DMS 273 treated with DMSO at 0.1 percent for 48 hours (cell line): ENCODE data around the gene ERRFI1.
"Not testable (repeated sequence)": the region's sequence is repeated elsewhere in the genome, so short reads cannot be mapped to it uniquely, and the experiment has no call there.

ENCODE experiments used
- DNase-seq: peaks from one replicate; lab custom pipeline; 2025; lab: John Stamatoyannopoulos, UW

The ERRFI1 gene, protein sequence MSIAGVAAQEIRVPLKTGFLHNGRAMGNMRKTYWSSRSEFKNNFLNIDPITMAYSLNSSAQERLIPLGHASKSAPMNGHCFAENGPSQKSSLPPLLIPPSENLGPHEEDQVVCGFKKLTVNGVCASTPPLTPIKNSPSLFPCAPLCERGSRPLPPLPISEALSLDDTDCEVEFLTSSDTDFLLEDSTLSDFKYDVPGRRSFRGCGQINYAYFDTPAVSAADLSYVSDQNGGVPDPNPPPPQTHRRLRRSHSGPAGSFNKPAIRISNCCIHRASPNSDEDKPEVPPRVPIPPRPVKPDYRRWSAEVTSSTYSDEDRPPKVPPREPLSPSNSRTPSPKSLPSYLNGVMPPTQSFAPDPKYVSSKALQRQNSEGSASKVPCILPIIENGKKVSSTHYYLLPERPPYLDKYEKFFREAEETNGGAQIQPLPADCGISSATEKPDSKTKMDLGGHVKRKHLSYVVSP

DNA sequence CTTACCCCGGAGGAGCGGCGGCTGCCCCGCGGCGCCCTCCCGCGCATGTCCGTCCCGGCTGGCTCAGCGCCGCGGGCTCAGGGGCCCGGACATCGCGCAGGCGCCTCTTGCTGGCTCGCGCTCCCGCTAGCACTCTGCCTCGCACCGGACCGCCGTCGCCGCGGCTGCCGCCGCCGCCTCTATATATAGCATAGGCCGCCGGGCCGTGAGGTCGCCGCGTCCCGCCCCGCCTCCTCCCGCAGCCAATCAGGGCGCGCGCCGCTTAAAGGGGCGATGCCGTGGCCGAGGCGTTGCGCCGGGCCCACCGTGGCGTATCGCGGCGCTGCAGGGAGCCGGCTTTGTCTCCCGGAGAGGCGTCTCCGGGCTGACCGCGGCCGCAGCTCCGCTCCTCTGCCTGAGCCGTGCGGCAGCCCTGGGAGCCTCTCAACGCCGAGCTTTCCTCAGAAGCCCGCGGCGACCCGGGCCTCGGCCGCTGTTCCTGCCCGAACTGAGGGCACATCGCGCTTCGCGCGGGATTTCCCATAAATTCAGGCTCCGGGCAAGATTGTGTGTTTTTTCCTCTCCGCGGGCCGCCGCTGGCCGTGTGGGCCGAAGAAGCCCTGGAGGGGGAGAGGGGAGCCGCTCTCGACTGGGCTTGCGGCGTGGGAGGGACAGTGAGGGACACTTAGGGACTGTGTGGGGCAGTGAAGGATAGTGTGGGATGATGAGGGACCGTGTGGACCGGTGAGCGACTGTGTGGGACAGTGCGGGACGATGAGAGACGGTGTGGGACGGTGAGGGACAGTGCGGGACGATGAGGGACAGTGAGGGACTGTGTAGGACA lies at the start of gene ERRFI1:
Gene ERRFI1, minus strand, starts transcription at position 157 of the 823 bp plus-strand sequence. CDS start 10,690 bp downstream, outside the sequence.
- DNase-seq, result peak; percentile 68

DNA sequence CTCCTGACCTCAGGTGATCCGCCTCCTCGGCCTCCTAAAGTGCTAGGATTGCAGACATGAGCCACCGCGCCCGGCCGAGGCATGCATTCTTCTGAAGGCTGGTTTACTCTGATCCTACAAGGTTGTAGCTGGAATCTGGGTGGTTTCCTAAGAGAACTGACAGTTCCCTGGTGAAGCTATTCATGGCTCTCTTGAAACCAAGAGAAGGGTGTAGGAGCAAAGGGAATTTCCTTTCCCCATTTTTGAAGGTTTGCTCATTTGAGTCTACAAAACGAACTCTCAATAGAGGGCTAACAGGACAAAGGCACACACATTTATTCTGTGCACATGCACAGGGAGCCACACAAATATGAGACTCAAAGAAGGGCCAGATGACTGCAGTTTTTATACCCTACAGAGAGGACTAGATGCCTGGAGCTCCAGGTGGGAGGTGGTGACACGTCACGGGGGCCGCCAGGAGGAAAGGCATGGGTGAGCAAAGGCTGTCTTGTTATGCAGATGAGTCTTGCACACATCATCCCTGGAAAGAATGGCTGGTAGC lies 49.5 kb upstream of the ERRFI1 start:
- no peak for DNase-seq

GRCh38 chr1:8073112-8073855 lies 47.2 kb upstream of the ERRFI1 start:
- DNase-seq, result no peak

DNA sequence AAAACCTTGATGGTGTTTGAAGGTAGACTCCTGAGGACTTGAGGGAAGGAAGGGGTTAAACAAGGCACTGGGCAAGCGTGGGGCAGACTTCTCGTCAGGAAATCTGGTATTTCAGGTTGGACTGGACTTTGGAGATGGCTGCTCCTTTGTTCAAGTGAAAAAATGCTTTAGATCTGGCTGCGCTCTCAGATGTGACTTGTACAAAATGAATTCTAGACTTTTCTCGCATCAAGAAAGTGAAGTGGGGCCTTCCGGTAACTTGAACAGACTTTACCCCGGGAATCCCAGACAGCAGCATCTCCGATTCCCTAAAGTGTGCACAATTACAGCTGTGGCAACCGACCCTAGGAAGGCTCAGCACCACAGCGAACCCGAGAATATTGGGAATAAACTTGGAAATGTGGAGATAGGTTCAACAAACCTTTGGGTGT lies 44.3 kb upstream of the ERRFI1 start:
- DNase-seq, result no peak

GRCh38 chr1:8069614-8070320 lies 43.7 kb upstream of the ERRFI1 start:
- DNase-seq, result not testable (repeated sequence)

DNA sequence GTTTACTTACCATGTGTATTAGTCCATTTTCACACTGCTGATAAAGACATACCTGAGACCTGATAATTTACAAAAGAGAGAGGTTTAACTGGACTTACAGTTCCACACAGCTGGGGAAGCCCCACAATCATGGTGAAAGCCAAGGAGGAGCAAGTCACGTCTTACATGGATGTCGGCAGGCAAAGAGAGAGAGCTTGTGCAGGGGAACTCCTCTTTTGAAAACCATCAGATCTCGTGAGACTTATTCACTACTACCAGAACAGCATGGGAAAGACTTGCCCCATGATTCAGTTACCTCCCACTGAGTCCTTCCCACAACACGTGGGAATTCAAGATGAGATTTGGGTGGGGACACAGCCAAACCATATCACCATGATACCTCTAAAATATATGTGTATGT lies 39.3 kb upstream of the ERRFI1 start:
- no peak for DNase-seq

GRCh38 chr1:8063298-8064036 lies 37.4 kb upstream of the ERRFI1 start:
- no peak for DNase-seq

GRCh38 chr1:8062861-8063260 lies 36.8 kb upstream of the ERRFI1 start:
- no peak for DNase-seq

DNA sequence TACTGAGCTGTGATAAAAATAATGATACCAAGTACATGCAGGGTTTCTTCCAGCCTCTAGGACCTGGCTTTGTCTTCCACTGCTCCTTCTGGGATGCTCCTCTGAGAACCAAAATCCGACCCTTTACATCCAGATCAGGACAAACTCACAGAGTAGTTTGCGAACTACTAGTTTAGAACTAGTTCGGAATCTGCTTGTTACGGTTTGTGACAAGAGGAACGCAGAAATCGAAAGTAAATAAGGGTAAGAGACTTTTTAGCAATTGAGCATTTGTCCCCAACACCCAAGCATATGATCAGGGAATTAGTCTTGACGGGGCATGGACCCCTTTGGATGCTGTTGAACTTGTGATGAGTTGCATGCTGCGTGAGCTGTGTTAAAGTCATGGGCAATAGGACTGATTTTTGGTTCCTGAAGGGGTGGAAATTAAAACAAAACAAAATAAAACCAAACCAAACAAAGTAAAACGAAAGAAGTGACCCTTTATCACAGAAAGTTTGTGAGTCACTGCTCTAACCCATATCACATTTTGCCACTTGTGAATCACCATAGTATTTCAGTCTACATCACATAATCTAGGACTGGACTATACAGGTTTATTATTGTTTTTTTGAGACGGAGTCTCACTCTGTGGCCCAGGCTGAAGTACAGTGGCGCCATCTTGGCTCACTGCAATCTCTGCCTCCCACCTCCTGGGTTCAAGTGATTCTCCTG lies 35.7 kb upstream of the ERRFI1 start:
- no peak for DNase-seq

DNA sequence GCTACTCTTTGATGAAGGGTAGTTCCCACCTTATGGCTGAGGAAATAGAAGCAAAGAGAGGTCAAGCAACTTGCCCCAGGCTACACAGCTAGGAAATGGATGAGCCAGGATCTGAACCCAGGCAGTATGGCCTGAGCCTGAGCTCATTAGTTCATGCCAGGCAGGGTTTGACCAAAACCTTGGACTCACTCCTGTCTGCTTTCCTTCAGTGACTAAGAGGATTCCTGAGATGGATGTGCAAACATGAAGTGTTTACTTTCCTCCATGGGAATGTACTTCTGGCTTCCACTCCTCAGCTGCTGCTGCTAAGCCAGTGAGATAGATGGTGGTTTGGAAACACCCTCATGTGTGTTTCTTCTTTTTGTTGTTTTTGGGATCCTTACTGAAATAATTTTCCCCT lies 35.1 kb upstream of the ERRFI1 start:
- no peak for DNase-seq

GRCh38 chr1:8059161-8059622 lies 33.1 kb upstream of the ERRFI1 start:
- no peak for DNase-seq

- not testable (repeated sequence) for DNase-seq
Observed at GRCh38 chr1:8057779-8058178, 31.7 kb upstream of the ERRFI1 start.

- no peak for DNase-seq
Observed at GRCh38 chr1:8055973-8056372, 29.9 kb upstream of the ERRFI1 start.

- DNase-seq, result no peak
Observed at GRCh38 chr1:8053878-8054567, 27.9 kb upstream of the ERRFI1 start.

- DNase-seq, result no peak
Observed at GRCh38 chr1:8051650-8052049, 25.5 kb upstream of the ERRFI1 start.

GRCh38 chr1:8049229-8049628 lies 23.1 kb upstream of the ERRFI1 start:
- not testable (repeated sequence) for DNase-seq

DNA sequence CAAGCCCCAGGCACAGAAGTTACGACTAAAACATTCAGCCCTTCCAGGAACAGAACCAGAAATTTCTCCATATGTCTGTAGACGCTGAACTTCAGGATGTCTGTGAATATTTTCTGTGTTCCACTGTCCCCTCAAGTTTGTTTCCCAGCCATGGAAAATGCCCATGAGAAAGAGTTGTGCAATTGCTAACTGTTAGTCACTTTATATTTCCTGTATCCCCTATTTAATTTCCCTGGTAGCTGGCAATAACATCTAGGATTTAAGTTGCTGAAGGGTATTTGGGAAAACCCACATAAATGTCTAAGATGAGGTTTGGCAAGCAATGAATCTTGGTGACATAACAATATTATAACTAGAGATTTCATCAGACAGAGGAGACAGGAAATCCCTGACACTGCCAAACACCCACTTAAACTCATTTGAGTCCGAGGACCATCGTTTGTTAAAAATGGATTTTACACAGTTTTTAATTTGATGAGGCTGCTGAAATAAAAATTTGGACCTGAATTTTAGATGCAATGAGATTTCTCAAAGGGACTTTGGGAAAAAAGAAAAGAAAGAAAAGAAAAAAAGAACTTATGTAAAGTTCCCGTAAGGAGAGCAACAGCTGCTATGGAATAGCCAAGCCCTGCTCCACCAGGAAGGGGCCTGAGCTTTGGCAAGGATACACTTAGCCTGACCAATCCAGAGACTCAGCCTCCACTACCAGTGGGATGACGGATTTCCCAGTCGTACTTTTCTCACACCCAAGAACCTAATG lies 21.8 kb upstream of the ERRFI1 start:
- DNase-seq, result peak; percentile 16

- peak; percentile 10 for DNase-seq
Observed at GRCh38 chr1:8047112-8047511, 21.0 kb upstream of the ERRFI1 start.
